Measurements from ENCODE around the gene CD37.
"Not testable (repeated sequence)": the region's sequence is repeated elsewhere in the genome, so short reads cannot be mapped to it uniquely, and the experiment has no call there.

Gene CD37

DNA sequence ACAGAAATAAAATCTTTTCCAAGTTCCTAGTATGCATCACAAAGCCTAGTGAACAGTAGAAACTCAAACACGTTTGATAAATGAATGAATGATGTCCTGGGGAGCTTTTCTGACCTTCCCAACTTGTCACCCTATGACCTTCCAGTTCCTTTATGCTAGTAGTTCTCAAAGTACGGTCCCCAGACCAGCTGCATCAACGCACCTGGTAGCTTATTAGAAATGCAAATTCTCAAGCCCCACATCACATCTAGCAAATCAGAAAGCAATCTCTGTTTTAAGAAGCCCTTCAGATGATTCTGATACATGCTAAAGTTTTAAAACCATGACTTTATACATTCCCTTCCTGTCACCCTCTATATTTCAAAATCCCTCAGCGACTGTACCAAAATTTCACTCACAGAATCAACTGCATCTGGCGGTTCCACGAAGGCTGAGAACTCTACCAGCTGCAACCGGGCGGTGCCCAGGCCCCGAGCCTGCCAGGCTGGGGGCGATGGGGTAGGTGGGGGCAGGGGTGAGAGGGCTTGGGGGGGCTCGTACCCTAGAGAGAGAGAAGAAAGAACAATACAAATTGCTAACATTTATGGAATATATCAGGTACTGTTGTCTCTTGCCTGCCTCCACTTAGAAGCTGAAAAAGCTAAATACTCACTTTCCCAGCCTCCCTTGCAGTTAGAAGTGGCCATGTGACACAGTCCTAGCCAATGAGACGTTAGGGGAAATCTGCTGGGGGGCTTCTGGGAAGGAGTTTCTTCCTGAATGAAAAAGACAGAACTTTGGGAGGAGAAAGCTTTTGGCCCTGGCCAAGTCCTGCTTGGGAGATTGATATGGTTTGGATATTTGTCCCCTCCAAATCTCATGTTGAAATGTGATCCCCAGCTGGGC is 13.3 kb downstream of the CD37 start:
- DNase-seq, result no peak

DNA sequence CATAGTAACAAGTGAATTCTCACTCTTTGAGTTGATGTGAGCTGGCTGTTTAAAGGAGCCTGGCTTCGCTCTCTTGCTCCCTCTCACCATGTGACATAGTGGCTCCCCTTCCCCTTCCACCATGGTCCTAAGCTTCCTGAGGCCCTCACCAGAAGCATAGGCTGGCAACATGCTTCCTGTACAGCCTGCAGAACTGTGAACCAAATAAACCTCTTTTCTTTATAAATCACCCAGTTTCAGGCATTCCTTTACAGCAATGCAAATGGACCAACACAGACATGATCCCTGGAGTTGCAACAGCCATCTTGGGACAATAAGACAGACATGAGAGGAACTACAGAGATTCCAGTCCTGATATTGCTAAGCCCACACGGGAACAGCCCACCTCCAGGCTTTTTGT is 14.4 kb downstream of the CD37 start:
- DNase-seq, result no peak

DNA sequence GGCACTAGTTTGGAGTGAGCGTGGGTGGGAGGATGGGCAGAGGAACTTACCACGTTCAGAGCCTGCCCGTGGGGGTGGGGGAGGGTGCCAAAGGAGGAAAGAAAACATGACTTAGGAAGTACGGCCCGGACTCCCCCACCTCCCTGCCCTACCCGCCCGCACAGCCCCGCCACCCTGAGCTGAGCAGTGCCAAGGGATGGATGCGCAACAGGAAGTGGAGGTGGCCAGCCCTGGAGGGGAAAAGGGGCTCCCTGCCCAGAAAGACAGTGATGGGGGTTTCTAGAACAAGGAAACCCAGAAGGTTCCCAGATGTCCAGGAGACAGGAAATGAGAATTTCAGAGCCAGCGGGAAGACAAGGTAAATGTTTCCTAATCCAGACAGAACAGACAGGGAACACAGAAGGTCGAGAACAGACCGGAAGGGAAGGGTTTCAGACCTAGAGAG is 20.7 kb downstream of the CD37 start:
- DNase-seq, result no peak

DNA sequence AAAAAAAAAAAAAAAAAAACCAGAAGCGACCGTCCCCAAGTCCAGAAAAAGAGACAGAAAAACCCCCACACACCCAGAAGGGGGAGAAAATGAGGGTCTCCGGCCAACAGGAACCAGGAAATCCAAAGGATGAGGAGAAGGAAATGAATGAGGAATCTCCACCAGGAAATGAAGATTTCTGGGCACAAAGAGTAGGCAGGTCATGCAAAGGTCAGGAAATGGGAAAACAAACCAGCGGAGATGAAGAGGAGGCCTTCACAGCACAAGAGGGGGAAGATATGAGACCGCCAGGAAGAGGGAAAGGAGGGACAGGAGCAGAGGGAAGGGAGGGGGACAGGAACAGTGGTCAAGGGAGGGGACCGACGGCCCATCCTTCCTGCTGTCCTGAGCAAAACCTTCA is 21.2 kb downstream of the CD37 start:
- no peak for DNase-seq

DNA sequence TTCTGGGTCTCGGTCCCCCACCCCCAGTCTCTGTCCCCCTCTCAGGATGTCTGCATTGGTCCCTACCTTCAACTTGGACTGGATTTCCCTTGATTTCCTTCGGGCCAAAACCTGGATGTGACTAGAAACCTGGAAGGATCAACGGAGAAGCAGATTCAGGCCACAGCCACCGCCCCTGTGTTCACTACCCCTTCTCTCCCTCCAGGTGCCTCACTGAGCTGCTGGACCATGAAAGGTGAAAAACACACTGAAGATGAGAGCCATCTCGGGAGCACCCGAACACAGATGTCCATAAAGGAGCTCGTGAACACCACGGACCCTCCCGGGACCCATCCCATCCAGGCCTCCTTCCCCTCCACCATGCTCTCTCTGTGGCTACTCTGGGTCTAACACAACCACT is 22.0 kb downstream of the CD37 start:
- DNase-seq, result no peak

DNA sequence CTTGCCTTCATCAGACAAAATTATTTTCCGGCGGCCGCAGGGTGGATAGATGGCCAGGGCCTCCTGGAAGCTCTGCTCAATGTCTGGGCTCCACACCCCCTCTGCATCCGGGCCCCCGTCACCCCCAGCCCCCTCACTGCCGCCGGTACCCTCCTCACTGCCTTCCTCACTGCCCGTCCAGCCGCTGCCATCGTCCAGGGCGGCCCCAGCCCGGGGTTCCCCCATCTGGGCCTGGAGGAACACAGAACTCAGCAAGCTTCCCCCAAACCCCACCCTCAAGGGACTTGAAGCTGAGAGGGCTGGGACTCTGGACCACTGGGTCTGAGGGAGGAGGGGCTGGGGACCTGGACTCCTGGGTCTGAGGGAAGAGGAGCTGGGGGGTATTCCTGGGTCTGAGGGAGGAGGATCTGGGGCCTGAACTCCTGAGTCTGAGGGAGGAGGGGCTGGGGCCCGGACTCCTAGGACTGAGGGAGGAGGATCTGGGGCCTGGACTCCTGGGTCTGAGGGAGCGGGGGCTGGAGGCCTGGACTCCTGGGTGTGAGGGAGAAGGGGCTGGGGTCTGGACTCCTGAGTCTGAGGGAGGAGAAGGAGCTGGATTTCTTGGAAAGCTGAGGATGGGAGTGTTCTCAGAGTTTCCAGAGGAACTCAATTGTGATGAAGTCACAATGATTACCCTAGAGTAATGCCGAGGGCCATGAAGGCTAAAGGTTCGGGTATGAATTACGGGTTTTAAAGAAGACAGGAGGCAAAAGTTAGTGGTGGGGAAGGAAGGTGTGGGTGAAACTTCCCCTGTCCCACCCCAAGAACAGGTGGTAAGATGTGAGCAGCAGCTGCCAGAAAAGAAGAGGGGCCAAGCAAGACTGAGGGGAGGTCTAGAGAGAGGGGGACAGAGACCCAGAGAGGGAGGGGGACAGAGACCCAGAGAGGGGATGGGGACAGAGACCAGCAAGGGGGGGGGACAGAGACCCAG is 24.9 kb downstream of the CD37 start:
- DNase-seq, result no peak

DNA sequence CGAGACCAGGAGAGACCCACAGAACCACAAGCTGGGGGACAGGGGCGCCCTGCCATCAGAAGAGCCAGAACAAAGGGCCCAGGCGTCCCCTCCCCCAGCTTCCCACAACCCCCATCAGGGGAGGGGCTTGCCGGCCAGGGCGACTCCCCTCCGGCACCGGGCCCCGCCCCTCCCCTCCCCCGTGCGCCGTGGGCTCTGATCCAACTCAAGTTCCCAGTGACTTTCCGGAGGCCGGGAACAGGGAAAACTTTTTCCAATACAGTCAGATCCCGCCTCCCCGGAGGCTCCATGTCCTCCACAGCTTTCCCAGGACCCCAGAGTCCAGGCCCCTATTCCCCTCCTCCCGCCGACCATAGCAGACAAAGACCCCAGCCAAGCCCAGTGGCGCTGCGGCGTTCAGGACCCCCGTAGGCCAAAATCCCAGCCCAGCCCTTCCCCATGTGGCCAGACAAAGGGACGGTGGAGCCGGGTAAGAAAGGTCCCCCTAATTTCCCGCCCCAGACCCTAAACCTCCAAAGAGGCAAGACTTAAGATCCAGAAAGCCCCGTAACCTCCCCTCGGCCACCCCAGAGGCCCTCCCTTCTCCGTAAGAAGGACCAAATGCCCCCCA is 26.3 kb downstream of the CD37 start:
- DNase-seq, result no peak

DNA sequence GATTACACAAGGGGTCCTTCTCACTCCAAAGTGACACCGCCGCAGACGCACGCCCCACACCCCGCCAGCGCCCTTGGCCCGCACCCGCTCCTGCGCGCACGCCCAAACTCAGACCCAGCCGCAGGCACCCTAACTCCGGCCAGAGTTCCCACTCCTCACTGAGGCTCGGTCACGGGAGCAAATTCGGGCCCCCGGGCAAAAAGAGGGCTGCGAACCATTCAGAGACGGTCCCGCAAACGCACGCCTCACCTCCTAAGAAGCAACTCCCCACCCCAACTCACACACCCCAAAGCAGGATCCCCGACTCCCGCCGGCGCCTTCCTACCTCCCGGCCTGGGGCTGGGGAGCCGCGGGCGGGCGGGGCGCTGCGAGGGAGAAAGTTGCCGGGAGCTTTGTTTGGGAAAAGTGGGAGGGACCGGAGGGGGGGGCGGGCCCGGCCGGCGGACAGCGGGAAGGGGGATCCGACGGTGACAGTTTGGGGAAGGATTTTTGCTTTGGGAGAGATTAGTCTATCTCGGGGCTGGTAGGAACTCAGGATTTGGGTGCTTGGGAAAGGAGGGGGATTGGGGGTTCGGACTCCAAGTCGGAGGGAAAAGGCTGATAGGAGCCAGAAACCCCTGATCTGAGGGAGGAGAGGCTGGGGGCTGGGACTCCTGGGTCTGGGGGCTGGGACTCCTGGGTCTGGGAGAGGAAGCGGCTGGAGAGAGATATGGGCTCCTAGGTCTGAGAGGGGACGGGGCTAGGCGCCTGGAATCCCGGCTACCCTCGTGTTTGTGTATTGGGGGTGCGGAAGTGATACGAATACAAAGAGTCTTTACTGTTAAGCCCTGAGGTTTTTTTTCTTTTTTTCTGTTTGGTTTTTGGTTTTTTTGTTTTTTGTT is 27.1 kb downstream of the CD37 start, which contains the start of gene TEAD2:
Gene TEAD2, minus strand, starts transcription at position 369 of the 881 bp plus-strand sequence. CDS start 2,341 bp downstream, outside the sequence.
- DNase-seq, result no peak

DNA sequence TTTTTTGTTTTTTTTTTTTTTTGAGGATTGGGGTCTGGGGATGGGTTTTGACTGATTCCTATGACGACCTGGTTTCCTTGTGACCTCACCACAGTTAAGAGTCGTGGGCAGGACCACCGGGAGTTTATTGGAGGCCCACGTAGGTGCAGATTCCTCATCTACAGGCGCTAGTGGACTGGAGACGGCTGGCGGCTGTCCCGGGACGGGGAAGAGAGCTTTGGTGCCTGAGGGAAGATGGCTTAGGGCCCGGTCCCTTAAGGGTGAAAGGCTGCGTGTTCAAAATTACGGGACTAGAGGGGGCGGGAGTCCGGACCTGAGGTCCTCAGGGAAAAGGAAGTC is 27.7 kb downstream of the CD37 start:
- DNase-seq, result no peak

DNA sequence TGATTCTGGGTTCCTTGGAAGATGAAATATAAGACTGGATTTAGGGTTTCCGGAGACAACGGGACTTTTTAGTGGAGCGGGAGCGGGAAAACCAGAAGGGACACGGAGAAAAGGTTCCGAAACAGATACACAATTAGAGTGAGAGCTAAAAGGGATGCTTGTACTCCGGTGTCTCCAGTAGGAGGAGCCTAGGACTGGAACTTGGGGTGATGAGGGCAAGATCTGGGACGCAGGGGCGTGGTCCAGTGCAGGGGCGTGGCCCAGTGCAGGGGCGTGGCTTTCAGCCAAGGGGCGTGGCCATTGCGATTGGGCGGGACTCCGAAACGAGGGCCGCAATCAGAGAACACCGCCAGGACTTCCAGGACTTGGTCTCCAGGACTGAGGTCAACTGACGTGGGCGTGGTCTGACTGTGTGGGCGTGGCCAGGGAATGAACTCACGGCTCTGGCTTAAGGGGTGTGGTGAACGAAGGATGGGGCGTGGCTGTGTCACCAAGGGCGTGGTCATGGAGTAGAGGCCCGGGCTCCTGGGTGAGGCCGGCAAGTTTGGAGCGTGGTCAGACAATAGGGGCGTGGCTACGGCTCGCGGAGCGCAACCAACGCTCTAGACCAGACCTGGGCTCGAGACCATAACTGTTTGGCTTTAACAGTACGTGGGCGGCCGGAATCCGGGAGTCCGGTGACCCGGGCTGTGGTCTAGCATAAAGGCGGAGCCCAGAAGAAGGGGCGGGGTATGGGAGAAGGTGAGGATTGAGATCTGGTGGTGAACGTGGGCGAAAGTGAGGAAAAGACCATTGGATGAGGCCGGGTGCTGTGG is 28.3 kb downstream of the CD37 start, which contains the start of gene DKKL1:
Gene DKKL1, plus strand, starts transcription at position 610 of the 815 bp plus-strand sequence. Its CDS starts 122 bp downstream, at position 732.
- DNase-seq, result no peak

DNA sequence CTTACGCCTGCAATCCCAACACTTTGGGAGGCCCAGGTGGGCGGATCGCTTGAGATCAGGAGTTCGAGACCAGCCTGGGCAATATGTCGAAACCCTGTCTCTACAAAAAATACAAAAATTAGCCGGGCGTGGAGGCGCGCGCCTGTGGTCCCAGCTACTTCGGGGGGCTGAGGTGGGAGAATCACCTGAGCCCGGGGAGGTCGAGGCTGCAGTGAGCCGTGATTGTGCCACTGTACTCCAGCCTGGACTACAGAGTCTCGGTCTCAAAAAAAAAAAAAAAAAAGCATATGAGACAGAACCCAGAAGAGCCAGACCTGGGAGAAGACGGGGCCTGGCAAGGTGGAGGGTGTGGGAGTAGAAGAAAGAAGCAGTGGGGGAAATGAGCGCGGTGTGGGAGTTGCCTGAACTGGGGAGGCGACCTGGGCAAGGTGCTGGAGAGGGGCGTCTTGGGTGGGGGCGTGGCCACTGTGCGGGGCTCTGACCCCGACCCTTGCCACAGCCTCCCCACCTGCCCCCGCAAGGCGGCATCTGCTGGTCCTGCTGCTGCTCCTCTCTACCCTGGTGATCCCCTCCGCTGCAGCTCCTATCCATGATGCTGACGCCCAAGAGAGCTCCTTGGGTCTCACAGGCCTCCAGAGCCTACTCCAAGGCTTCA is 29.0 kb downstream of the CD37 start:
- no peak for DNase-seq

DNA sequence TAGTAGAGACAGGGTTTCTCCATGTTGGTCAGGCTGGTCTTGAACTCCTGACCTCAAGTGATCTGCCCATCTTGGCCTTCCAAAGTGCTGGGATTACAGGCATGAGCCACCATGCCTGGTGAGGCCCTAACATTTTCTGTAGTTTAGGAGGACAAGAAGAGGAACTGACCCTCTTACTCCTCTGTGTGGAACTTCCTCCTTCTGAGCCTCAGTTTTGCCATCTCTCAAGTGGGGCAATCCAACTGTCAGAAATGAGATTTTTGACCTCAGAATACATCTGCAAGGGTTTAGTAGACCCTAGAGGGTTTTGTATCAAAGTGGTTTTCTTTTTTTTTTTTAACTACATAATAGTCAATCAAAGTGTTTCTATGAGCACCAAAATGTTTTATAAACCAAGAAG is 30.9 kb downstream of the CD37 start:
- no peak for DNase-seq

DNA sequence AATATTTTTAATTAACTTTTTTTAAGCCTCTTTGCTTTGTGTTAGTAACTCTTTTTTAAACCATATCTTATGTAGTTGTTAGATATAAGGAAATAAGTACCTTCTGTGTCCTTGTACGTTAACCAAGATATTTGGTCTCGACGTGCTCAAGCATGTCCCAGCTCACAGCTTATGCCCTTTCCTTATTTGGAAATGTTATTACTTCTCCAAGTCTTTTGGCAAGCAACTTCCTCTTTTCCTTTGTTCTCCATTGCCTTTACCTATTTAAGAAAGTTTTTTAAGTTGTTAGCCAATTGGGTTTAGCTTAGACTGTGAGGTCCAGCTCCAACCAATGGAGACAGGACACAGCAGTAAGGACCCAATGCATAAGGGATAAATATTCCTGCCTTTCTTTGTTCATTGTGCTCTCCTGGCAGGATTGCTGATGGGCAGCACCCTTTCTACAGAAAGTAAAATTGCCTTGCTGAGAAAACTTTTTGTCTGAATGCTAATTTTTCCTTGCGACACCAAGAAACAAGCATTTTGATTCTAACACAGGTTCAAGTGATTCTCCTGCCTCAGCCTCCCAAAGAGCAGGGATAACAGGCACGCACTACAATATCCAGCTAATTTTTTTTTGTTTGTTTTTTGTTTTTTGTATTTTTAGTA is 33.6 kb downstream of the CD37 start:
- no peak for DNase-seq

DNA sequence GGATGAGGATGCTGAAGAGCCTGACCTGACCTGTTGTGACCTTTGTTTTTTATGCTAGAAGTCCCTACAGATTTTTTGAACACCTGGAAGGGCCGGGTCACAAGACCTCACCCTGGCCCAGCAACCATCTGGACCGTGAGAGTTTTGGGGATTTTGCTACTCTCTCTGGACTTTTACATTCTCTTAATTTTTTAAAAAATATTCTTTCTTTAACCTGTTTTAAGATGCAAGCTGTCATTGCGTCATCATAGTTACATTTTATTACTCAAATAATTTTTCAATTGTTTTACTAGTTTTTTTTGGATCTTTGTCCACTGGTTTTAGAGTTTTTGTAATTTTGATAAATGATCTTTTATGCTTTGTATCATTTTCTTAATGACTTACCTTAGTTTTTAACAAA is 36.0 kb downstream of the CD37 start:
- DNase-seq, result no peak

DNA sequence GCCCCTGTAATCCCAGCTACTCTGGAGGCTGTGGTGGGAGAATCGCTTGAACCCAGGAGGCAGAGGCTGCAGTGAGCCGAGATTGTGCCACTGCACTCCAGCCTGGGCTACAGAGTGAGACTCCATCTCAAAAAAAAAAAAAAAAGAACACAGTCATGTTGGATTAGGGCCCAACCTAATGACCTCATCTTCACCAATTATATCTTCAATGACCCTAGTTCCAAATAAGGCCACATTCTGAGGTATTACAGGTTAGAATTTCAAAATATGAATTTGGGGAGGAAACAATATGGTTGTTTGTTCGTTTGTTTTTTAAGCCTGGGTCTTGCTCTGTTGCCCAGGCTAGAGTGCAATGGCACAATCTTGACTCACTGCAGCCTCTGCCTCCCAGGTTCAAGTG is 38.0 kb downstream of the CD37 start:
- not testable (repeated sequence) for DNase-seq

DNA sequence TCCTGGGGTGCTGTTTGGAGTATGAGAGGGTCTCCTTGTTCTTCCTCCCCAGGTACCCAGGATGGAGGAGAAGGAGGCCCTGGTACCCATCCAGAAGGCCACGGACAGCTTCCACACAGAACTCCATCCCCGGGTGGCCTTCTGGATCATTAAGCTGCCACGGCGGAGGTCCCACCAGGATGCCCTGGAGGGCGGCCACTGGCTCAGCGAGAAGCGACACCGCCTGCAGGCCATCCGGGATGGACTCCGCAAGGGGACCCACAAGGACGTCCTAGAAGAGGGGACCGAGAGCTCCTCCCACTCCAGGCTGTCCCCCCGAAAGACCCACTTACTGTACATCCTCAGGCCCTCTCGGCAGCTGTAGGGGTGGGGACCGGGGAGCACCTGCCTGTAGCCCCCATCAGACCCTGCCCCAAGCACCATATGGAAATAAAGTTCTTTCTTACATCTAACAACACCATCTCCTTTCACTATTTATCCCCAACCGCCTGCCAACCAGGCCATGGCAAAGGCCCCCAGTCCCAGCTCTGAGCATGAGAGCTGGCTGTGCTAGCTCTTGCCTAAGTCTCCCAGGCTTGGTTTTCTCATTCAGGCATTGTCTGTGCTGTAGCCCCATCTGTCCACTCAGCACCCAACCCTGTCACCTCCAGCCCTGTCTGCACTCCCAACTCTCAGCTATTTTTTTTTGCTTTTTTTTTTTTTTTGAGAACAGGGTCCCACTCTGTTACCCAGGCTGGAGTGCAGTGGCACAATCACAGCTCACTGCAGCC is 39.6 kb downstream of the CD37 start:
- DNase-seq, result no peak

DNA sequence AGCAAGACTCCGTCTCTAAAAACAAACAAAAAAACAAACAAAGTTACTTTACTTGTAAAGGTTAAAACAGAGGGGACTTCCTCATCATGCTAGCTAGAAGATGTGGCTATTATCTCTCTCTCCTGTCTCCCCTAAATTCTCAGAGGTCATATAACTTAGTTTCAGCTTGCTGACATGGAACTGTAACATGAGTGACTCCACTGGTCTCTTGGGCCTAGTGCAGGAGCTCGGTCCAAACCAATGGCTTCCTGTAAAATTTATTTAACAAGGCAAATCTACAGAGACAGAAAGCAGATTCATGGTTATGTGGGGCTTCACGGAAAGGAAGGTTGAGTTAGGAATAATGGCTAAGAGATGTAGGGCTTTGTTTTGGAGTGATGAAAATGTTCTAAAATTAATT is 43.3 kb downstream of the CD37 start:
- no peak for DNase-seq

DNA sequence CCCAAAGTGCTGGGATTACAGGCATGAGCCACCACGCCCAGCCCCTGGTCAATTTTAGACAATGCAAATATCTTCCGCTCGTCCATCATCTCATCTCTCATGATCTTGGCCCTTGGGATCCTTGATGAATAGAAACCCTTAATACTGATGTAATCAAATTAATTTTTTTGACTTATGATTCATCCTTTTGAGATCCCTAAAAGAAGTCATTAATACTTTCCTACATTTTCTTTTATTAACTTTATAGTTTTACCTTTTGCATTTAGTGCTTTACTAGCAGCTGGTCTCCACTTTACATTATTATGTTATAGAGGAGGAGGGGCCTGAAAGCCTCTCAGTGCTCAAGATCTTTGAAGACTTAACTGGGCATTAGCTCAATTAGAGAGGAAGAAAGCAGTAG is 45.2 kb downstream of the CD37 start:
- DNase-seq, result no peak

DNA sequence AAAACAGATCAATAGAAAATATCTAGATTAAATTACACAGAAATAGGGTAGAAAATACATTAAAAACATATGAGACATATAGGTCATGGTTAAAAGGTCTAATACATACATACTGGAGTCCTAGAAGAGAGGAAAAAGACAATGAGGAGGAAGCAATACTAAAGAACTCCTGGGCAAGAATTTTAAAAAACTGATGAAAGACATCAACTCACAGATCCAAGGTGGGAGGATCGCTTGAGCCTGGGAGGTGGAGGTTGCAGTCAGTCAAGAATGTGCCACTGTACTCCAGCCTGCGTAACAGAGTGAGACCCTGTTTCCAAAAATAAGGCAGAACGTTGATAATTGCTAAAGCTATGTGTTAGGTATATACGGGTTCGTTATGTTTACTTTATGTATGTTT is 47.4 kb downstream of the CD37 start:
- DNase-seq, result no peak
